ENCODE results near the gene PHF23. TPM values are rescaled to one million over a fixed set of nuclear protein-coding genes. Genes with fewer than 3 reads are reported as not detected.

Gene PHF23
- 41.3 and 81.2 TPM in 2 replicates for total RNA-seq

GRCh38 chr17:7239091-7240027 is at the start of gene PHF23:
PHF23 (minus strand) TSS chr17:7239457; CDS start chr17:7239279, 178 bp downstream.

GRCh38 chr17:7281074-7281952 is 42.1 kb upstream of the PHF23 start, which contains the start of gene SLC2A4:
SLC2A4 (plus strand) TSS chr17:7281718; CDS start chr17:7281935, 217 bp downstream.

GRCh38 chr17:7262192-7262934 is 23.1 kb upstream of the PHF23 start, which contains the start of gene CLDN7:
CLDN7 (minus strand) TSS chr17:7262478; CDS start chr17:7262043, 435 bp downstream.

GRCh38 chr17:7252176-7253043 is 13.2 kb upstream of the PHF23 start, which contains the start of gene ELP5:
ELP5 (plus strand) TSS chr17:7252215; CDS start chr17:7252551, 336 bp downstream.

GRCh38 chr17:7251661-7252175 is 12.5 kb upstream of the PHF23 start, which contains the start of gene CTDNEP1:
CTDNEP1 (minus strand) TSS chr17:7251734; CDS start chr17:7251296, 438 bp downstream.

GRCh38 chr17:7241783-7242716 is 2.8 kb upstream of the PHF23 start, which contains the start of gene GABARAP:
GABARAP (minus strand) TSS chr17:7242449; CDS start chr17:7242330, 119 bp downstream.

GRCh38 chr17:7234083-7234951 is 4.9 kb downstream of the PHF23 start, which contains the start of gene DVL2:
DVL2 (minus strand) TSS chr17:7234517; CDS start chr17:7234262, 255 bp downstream.

GRCh38 chr17:7219812-7220592 is 19.3 kb downstream of the PHF23 start, which contains the start of the genes ACADVL and DLG4:
ACADVL (plus strand) TSS chr17:7219938; CDS start chr17:7219985, 47 bp downstream.
DLG4 (minus strand) TSS chr17:7219836.

Other genes with a start within 250 kb of the PHF23 start
- gene ALOX12, start 243.4 kb downstream of the PHF23 start, total RNA-seq, result not detected in 2 replicates
- 237 and 238 TPM in 2 replicates for gene RNASEK, start 226.8 kb downstream of the PHF23 start, total RNA-seq
- gene BCL6B, start 216.4 kb downstream of the PHF23 start, total RNA-seq, result 0.90 and 4.7 TPM in 2 replicates
- 0.90 and 1.1 TPM in 2 replicates for gene SLC16A13, start 203.4 kb downstream of the PHF23 start, total RNA-seq
- not detected in 2 replicates for gene SLC16A11, start 195.4 kb downstream of the PHF23 start, total RNA-seq
- not detected in 2 replicates for gene CLEC10A, start 159.2 kb downstream of the PHF23 start, total RNA-seq
- not detected in 2 replicates for gene ASGR2, start 124.6 kb downstream of the PHF23 start, total RNA-seq
- gene ASGR1, start 60.1 kb downstream of the PHF23 start, total RNA-seq, result 0.18 and 1.1 TPM in 2 replicates
- gene DLG4, start 19.6 kb downstream of the PHF23 start, total RNA-seq, result 17.3 and 17.7 TPM in 2 replicates
- 559 and 643 TPM in 2 replicates for gene ACADVL, start 19.5 kb downstream of the PHF23 start, total RNA-seq
- gene DVL2, start 4.9 kb downstream of the PHF23 start, total RNA-seq, result 33.4 and 33.9 TPM in 2 replicates
- gene GABARAP, start 3.0 kb upstream of the PHF23 start, total RNA-seq, result 160 and 299 TPM in 2 replicates
- gene CTDNEP1, start 12.3 kb upstream of the PHF23 start, total RNA-seq, result 65.3 and 66.3 TPM in 2 replicates
- gene ELP5, start 12.8 kb upstream of the PHF23 start, total RNA-seq, result 22.5 and 28.7 TPM in 2 replicates
- 0.16 and 2.0 TPM in 2 replicates for gene CLDN7, start 23.0 kb upstream of the PHF23 start, total RNA-seq
- gene SLC2A4, start 42.3 kb upstream of the PHF23 start, total RNA-seq, result 0.18 TPM in 1 of 2 replicates, not detected in the other
- gene YBX2, start 55.2 kb upstream of the PHF23 start, total RNA-seq, result not detected in 2 replicates
- 521 and 571 TPM in 2 replicates for gene EIF5A, start 68.2 kb upstream of the PHF23 start, total RNA-seq
- 35.7 and 67.1 TPM in 2 replicates for gene GPS2, start 75.9 kb upstream of the PHF23 start, total RNA-seq
- gene NEURL4, start 89.9 kb upstream of the PHF23 start, total RNA-seq, result 10.8 and 15.7 TPM in 2 replicates
- gene ACAP1, start 97.1 kb upstream of the PHF23 start, total RNA-seq, result not detected in 2 replicates
- 14.9 and 20.6 TPM in 2 replicates for gene KCTD11, start 112.7 kb upstream of the PHF23 start, total RNA-seq
- not detected in 2 replicates for gene TMEM95, start 115.7 kb upstream of the PHF23 start, total RNA-seq
- gene TNK1, start 141.6 kb upstream of the PHF23 start, total RNA-seq, result under 0.01 and 0.18 TPM in 2 replicates
- 62.9 and 82.3 TPM in 2 replicates for gene PLSCR3, start 155.1 kb upstream of the PHF23 start, total RNA-seq
- 147 and 158 TPM in 2 replicates for gene TMEM256, start 164.6 kb upstream of the PHF23 start, total RNA-seq
- gene NLGN2, start 168.4 kb upstream of the PHF23 start, total RNA-seq, result 7.8 and 12.5 TPM in 2 replicates
- gene SPEM1, start 180.9 kb upstream of the PHF23 start, total RNA-seq, result not detected in 2 replicates
- gene SPEM2, start 186.2 kb upstream of the PHF23 start, total RNA-seq, result not detected in 2 replicates
- not detected in 2 replicates for gene SPEM3, start 189.4 kb upstream of the PHF23 start, total RNA-seq
- 2.9 and 3.8 TPM in 2 replicates for gene TMEM102, start 196.0 kb upstream of the PHF23 start, total RNA-seq
- gene FGF11, start 200.1 kb upstream of the PHF23 start, total RNA-seq, result 1.8 and 3.4 TPM in 2 replicates
- gene CHRNB1, start 205.6 kb upstream of the PHF23 start, total RNA-seq, result 6.9 and 8.3 TPM in 2 replicates
- 20.4 and 27.2 TPM in 2 replicates for gene ZBTB4, start 240.2 kb upstream of the PHF23 start, total RNA-seq
- gene SLC35G6, start 242.0 kb upstream of the PHF23 start, total RNA-seq, result not detected in 2 replicates
- gene POLR2A, start 244.9 kb upstream of the PHF23 start, total RNA-seq, result 57.0 and 69.2 TPM in 2 replicates